Kidney epithelial cell (primary cell): ENCODE data around the gene YBX3. TPM values are rescaled to one million over a fixed set of nuclear protein-coding genes. Genes with fewer than 3 reads are reported as not detected.

Source experiments
- DNase-seq: peaks from one replicate; pipeline ENCODE4 v3.0.0-alpha.2; 2010; ENCODE audit warnings: low read depth
- H3K27me3 ChIP-seq: 2 replicates; pipeline ENCODE4 v1.6.0; 2011; ENCODE audit warnings: low read length; ENCODE audit not compliant: control insufficient read depth, insufficient read depth
- H3K36me3 ChIP-seq: 2 replicates; pipeline ENCODE4 v1.5.1; 2011; ENCODE audit warnings: low read length; ENCODE audit not compliant: control insufficient read depth, insufficient read depth
- H3K4me3 ChIP-seq: 2 replicates; pipeline ENCODE4 v1.5.1; 2011; ENCODE audit warnings: low read depth, mild to moderate bottlenecking, control low read depth, low read length
- total RNA-seq: library from RNA; depleted of rRNA; stranded (reverse); fragments of >200 nt; gene quantifications from 2 replicates; pipeline ENCODE4 v1.2.3, GENCODE V29; 2015
- TF ChIP-seq, protein P1 (sequence below): IDR thresholded peaks from 2 replicates; pipeline ENCODE4 v1.5.1; 2011; ENCODE audit warnings: mild to moderate bottlenecking, moderate library complexity, low read length, control low read depth, inconsistent platforms; ENCODE audit not compliant: insufficient read depth, poor library complexity, severe bottlenecking

YBX3 gene
- total RNA-seq, 1 donor from 2014 or later = 307 TPM

GRCh38 chr12:10715491-10715890, 7.6 kb downstream of the YBX3 start:
- H3K27me3 ChIP-seq = no peaks in the 10 kb centered on the region
- no peak overlapping the region for H3K4me3 ChIP-seq
- TF ChIP-seq, protein P1, sequence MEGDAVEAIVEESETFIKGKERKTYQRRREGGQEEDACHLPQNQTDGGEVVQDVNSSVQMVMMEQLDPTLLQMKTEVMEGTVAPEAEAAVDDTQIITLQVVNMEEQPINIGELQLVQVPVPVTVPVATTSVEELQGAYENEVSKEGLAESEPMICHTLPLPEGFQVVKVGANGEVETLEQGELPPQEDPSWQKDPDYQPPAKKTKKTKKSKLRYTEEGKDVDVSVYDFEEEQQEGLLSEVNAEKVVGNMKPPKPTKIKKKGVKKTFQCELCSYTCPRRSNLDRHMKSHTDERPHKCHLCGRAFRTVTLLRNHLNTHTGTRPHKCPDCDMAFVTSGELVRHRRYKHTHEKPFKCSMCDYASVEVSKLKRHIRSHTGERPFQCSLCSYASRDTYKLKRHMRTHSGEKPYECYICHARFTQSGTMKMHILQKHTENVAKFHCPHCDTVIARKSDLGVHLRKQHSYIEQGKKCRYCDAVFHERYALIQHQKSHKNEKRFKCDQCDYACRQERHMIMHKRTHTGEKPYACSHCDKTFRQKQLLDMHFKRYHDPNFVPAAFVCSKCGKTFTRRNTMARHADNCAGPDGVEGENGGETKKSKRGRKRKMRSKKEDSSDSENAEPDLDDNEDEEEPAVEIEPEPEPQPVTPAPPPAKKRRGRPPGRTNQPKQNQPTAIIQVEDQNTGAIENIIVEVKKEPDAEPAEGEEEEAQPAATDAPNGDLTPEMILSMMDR = no peak
- no peak for DNase-seq
- no peaks in the 10 kb centered on the region for H3K36me3 ChIP-seq

DNA sequence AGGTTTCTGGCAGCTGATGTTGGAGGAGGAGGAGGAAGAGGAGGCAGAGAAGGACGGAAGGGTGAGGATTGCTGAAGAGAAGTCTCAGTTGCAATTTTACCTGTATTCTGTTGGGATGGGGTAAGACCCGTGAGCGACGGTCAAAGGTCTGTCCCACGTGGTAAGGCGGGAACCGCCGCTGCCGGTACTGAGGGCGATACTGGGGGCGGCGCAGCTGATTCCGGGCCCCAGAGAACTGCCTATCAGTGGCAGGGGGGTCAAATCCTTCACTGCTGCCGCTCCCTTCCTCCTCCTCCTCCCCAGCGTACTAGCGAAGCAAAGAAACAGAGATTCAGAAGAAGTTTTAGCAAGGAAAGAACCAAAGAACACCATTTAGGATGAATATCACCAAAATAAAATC, 13.3 kb downstream of the YBX3 start:
- H3K36me3 ChIP-seq = peaks cover 3% of the 10 kb centered on the region
- no peak overlapping the region for H3K4me3 ChIP-seq
- TF ChIP-seq, protein P1 = no peak
- H3K27me3 ChIP-seq = no peaks in the 10 kb centered on the region
- DNase-seq = no peak

GRCh38 chr12:10708862-10709261, 14.3 kb downstream of the YBX3 start:
- no peak overlapping the region for H3K4me3 ChIP-seq
- TF ChIP-seq, protein P1 = no peak
- peaks cover 3% of the 10 kb centered on the region for H3K36me3 ChIP-seq
- no peaks in the 10 kb centered on the region for H3K27me3 ChIP-seq
- no peak for DNase-seq

GRCh38 chr12:10705655-10706054, 17.5 kb downstream of the YBX3 start:
- peaks cover 3% of the 10 kb centered on the region for H3K36me3 ChIP-seq

GRCh38 chr12:10701843-10702242, 21.3 kb downstream of the YBX3 start:
- Histone ChIP-seq H3K4me3 (no peak overlapping the region), H3K36me3 (no peaks in the 10 kb centered on the region), H3K27me3 (no peaks in the 10 kb centered on the region)
- TF ChIP-seq, protein P1 = no peak
- DNase-seq = no peak

More at GRCh38 chr12:10705655-10706054, 17.5 kb downstream of the YBX3 start:
- TF ChIP-seq, protein P1 = no peak
- H3K4me3 ChIP-seq = no peak overlapping the region
- DNase-seq = no peak
- H3K27me3 ChIP-seq = no peaks in the 10 kb centered on the region

- no peaks in the 10 kb centered on the region for H3K36me3 ChIP-seq
- TF ChIP-seq, protein P1 = no peak
- no peak for DNase-seq
- H3K27me3 ChIP-seq = no peaks in the 10 kb centered on the region
- no peak overlapping the region for H3K4me3 ChIP-seq
Measured at GRCh38 chr12:10701131-10701681, 21.9 kb downstream of the YBX3 start.
